PC-3 (cell line): ENCODE data around the gene OPN1SW.

Source experiments
- CTCF ChIP-seq: fragments of 300-600 bp; sonication (generic); conservative IDR thresholded peaks from 2 replicates; pipeline ENCODE4 v1.5.1; 2017; ENCODE audit warnings: antibody characterized with exemption, low read depth, mild to moderate bottlenecking, low read length
- EZH2 ChIP-seq: fragments of 300-600 bp; sonication (generic); IDR thresholded peaks from one replicate; pipeline ENCODE4 v1.6.1; 2017; ENCODE audit warnings: antibody characterized with exemption, mild to moderate bottlenecking, low read length; ENCODE audit not compliant: unreplicated experiment
- EZH2phosphoT487 ChIP-seq: fragments of 300-600 bp; sonication (generic); IDR thresholded peaks from 2 replicates; pipeline ENCODE4 v1.6.1; 2018; ENCODE audit warnings: mild to moderate bottlenecking, antibody characterized with exemption, low read length, borderline replicate concordance

- TF ChIP-seq CTCF (no peak), EZH2 (no peak), EZH2phosphoT487 (no peak)
These were observed 5.5 kb upstream of the OPN1SW start for GRCh38 chr7:128781126-128781525.
